GM15510 (cell line): ENCODE measurements around the gene CFAP299.

Experiments used
- POLR2A ChIP-seq: IDR thresholded peaks from 3 replicates; pipeline ENCODE4 v1.6.1; 2011; ENCODE audit warnings: borderline replicate concordance; ENCODE audit not compliant: insufficient read length; ENCODE audit errors: extremely low read depth

CFAP299 gene

DNA sequence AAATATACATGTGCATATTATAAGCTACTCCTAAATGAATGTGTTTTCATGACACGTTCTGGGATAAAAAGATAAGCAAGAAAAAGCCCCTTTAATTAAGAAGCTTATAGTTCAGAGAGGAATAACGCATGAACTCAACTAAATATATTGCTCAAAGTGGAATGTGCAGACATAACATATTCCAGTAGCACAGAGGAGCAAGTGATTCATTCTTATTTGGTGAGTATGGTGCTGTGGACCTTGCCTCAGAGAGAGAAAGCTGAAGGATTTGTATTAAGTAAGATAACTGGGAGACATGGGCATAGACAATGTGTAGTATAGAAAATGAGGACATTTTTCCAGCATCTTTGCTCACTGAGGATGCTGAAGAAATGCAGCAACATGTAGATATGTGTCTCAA lies 76.8 kb downstream of the CFAP299 start:
- TF ChIP-seq POLR2A, result no peak

DNA sequence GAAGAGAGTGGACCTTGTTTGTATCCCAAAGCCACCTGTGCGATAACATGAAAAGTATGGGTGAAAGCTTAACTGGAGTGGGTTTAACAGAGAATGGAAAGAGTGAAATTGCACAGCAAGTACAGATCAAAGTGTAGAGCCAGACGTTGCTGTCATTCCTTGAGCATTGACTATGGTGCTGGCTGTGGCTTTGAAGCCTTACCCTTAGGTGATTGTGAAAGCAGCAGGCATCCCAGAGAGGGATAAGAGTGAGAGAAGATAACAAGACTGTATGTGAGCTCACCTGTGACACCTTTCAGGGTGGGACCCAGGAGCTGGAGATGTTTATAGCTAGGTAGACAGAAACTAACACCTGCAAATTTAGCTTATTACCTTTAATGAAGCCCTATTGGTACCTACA lies 77.6 kb downstream of the CFAP299 start:
- no peak for TF ChIP-seq POLR2A

GRCh38 chr4:80417019-80417418 lies 81.5 kb downstream of the CFAP299 start:
- TF ChIP-seq POLR2A, result no peak

GRCh38 chr4:80419946-80420345 lies 84.4 kb downstream of the CFAP299 start:
- TF ChIP-seq POLR2A, result no peak

DNA sequence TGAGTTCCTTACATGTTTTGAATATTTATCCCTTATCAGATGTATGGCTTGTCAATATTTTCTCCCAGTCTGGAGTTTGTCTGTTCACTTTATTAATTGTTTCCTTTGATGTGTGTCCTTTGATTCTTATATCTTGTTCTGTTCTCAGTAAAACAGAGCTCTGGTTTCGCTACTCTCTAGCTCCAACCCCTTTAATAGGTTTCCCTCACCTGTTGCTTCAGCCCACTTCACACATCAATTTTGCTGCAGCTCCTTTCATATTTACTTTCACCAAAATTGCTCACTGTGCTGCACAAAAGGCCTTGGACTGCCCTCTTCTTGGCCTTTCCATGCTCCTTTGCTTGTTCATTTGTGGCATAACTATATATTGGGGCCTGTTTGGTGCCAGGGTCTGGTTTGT lies 85.1 kb downstream of the CFAP299 start:
- TF ChIP-seq POLR2A, result no peak

GRCh38 chr4:80422727-80423404 lies 87.3 kb downstream of the CFAP299 start:
- no peak for TF ChIP-seq POLR2A

DNA sequence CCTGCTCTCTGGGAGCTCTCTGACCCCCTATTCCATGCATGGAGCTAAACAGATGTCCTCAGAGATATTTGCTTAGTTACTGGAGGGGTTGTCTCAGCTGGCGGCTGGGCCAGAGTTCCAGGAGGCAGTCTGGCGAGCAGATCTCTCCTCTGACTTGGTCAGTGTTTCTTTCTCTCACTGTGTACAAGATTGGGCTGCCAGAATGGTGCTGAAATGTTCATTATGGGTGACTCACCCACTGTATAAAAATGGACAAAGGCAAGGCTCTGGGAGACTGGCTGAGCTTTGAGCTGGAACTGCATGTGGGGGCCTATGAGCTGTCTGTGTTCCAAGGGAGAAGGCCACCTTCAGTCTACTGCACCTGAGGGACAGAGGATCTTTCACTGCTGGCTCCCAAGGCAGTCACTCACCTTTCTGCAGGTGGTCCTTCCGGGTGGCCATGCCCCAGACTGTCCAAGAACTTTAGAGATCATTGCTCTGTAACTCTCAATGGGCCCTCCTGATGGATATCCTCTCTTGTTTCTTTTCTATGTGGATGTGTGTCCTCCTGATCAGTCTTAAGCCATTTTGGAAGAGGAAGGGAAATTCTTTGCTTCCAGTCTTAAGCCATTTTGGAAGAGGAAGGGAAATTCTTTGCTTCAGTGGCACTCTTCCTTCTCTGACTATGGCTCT lies 88.2 kb downstream of the CFAP299 start:
- TF ChIP-seq POLR2A, result no peak

GRCh38 chr4:80424225-80424581 lies 88.7 kb downstream of the CFAP299 start:
- no peak for TF ChIP-seq POLR2A

- TF ChIP-seq POLR2A, result no peak
Observed at GRCh38 chr4:80425124-80426100, 89.9 kb downstream of the CFAP299 start.

- TF ChIP-seq POLR2A, result no peak
Observed at GRCh38 chr4:80431203-80431965, 95.9 kb downstream of the CFAP299 start.

DNA sequence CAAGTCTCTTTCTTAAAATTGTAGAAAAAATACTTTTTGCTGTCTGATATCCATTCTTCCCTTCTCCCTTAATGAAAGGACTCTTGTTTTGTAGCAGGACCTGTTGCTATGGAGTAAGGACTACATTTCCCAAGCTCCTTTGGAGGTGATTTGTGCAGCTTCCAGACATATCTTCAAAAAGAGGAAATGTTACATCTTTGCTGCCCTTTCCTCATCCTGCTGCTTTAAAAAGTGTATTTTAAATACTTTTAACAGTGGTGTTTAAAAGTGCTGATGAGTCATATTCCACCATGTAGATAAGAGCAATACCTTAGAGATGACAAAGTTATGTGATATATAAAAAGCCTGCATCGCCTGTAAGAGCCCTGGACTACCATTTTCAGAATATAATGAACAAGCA lies 98.7 kb downstream of the CFAP299 start:
- TF ChIP-seq POLR2A, result no peak

DNA sequence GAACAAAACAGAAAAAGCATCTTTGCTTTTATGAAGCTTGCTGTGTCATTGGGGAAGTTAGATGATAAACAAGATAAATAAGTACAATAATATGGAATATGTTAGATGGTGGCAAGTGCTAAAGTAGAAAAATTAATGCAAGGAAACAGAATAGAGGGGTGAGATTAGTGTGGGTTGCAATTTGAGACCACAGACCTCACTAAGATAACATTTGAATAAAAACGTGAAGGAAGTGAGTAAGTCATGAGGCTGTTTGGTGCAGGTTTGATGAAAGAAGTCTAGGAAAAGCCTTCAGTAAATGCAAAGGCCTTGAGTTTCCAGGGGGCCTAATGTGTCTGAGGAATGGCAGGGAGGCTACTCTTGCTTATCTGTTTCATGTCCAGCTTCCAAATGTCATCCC lies 102.5 kb downstream of the CFAP299 start:
- TF ChIP-seq POLR2A, result no peak

DNA sequence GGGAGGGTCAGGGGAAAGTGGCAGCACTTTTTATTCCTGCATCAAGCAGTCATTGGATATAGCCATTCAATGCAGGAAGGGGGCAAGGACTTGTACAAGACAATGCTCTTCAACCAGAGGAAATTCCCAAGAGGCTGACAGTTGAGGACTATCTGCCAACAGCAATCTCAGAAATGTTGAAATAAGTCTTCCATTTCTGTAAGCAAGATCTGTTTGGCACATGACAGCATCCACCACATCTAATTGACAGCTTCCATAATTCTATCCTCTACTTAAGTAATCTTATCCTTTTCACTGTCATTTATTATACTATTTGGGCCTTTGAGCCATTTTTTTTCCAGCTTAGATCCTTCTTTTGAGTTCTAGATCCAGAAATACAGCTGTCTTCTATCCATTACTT lies 110.7 kb downstream of the CFAP299 start:
- TF ChIP-seq POLR2A, result no peak

- TF ChIP-seq POLR2A, result no peak
Observed at GRCh38 chr4:80446664-80447063, 111.1 kb downstream of the CFAP299 start.

- TF ChIP-seq POLR2A, result no peak
Observed at GRCh38 chr4:80447493-80447892, 112.0 kb downstream of the CFAP299 start.

GRCh38 chr4:80448056-80448455 lies 112.5 kb downstream of the CFAP299 start:
- TF ChIP-seq POLR2A, result no peak

DNA sequence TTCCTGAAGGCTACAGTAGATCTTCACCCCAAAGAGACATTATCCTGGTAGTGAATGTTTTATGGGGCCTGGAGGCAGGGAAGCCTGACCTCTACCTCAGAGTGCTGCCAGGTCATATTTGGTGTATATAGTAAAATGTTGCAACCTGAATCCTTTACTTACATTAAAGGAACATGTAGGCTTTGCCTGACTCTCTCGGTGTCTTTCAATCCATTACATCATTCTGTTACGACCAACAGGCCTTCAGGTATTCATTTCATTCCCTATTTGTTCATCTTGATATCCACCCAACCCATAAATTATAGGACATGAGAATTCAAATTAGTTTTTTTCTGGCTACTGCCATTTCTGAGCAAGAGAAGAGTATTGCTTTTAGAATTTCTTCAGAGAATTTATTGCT lies 116.5 kb downstream of the CFAP299 start:
- no peak for TF ChIP-seq POLR2A
